Activated CD4-positive, alpha-beta memory T cell treated with anti-CD3 and anti-CD28 coated beads for 36 hours (primary cell): ENCODE results near the gene TCL1A. TPM values are rescaled to one million over a fixed set of nuclear protein-coding genes. Genes with fewer than 3 reads are reported as not detected.
"Not testable (repeated sequence)": the region's sequence is repeated elsewhere in the genome, so short reads cannot be mapped to it uniquely, and the experiment has no call there.

Source experiments
- CTCF ChIA-PET: fragments of 350-600 bp; sonication (Branson Sonifier 250); formaldehyde crosslinking; loops from one replicate; lab custom pipeline; 2021; ENCODE audit warnings: antibody characterized with exemption, inconsistent platforms; lab: Charles Lee
- POLR2A ChIA-PET: fragments of 350-600 bp; sonication (Branson Sonifier 250); formaldehyde crosslinking; loops from one replicate; lab custom pipeline; 2021; ENCODE audit warnings: antibody characterized with exemption; lab: Charles Lee
- DNase-seq: peaks from one replicate; pipeline ENCODE4 v3.0.0-alpha.2; 2020
- H3K27ac Mint-ChIP-seq: one replicate; pipeline ENCODE4 v1.8.0; 2021; ENCODE audit warnings: mixed read lengths
- H3K27me3 Mint-ChIP-seq: one replicate; pipeline ENCODE4 v1.8.0; 2021; ENCODE audit warnings: mixed read lengths
- H3K36me3 Mint-ChIP-seq: one replicate; pipeline ENCODE4 v1.8.0; 2021; ENCODE audit warnings: mixed read lengths
- H3K4me1 Mint-ChIP-seq: one replicate; pipeline ENCODE4 v1.8.0; 2021; ENCODE audit warnings: low read depth, mixed read lengths
- H3K4me3 Mint-ChIP-seq: one replicate; pipeline ENCODE4 v1.8.0; 2021; ENCODE audit warnings: mild to moderate bottlenecking, mixed read lengths
- H3K9me3 Mint-ChIP-seq: one replicate; pipeline ENCODE4 v1.8.0; 2021; ENCODE audit warnings: mixed read lengths
- intact Hi-C: fragments of 100-400 bp; cut with micrococcal nuclease; formaldehyde crosslinking; loops from one replicate; pipeline ENCODE4 v1.15.1; 2023
- total RNA-seq, 2 experiments: library from RNA; stranded (reverse); gene quantifications; one replicate each; pipeline ENCODE4 v1.2.3, GENCODE V29; 2021

TCL1A gene
- total RNA-seq, 2 experiments from 2014 or later, result not detected

DNA sequence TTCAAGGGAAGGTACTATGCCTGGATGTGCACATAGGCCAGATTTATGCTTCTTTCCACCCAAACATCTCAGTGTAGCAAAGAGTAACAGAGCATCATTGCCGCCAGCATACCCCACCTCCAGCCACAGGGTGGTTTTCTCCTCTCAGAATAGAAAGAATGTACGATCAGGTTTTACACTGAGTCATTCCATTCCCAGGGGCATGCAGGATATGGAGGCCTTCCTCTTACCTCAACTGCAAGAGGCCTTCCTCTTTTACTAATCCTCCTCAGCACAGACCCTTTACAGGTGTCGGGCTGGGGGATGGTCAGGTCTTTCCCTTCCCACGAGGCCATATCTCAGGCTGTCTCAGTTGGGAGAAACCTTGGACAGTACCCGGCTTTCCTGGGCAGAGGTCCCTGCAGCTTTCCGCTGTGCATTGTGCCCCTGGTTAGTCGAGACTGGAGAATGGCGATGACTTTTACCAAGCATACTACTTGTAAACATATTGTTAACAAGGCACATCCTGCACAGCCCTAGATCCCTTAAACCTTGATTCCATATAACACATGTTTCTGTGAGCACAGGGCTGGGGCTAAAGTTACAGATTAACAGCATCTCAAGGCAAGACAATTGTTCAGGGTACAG, 15.6 kb upstream of the TCL1A start:
- POLR2A ChIA-PET, intact Hi-C loops, DNase-seq, CTCF ChIA-PET, H3K27ac Mint-ChIP-seq, H3K4me1 Mint-ChIP-seq, H3K9me3 Mint-ChIP-seq, H3K36me3 Mint-ChIP-seq, H3K4me3 Mint-ChIP-seq: not testable (repeated sequence)
- peaks cover 41% of the 10 kb centered on the region for H3K27me3 Mint-ChIP-seq

DNA sequence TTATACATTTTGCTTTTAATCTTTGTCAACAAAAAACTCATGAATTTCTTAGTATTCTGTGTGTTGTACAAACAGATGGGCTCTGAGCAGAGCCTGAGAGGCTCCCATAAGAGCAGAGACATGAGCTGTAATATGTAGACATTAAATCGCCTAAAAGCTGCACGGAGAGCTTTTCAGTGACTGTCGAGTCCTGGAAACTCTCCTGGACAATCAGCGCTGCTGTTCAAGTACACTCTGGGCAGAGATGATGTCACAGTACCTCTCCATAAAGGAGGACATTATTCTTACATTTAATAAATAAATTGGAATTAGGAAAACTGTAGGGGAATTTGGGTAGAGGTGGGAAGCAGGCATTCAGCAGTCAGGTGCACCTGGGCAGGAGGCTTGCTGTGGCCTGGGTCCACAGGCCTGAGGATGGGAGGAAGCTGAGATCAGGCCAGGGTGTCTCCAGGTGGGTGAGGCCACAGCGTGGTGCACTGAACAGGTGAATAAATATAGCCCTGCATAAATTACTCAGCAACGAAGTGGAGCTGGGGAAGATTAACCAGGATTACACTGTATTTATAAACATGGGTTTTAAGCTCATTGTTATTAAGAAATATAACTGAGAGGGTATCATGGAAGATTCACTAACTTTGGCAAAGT, 13.3 kb upstream of the TCL1A start:
- POLR2A ChIA-PET, result no interaction called here
- Mint-ChIP-seq H3K4me1 (no peaks in the 10 kb centered on the region), H3K9me3 (peaks cover 7% of the 10 kb centered on the region), H3K27ac (no peak overlapping the region), H3K4me3 (no peak overlapping the region), H3K27me3 (peaks cover 38% of the 10 kb centered on the region), H3K36me3 (no peaks in the 10 kb centered on the region)
- DNase-seq, result no peak
- CTCF ChIA-PET, result no interaction called here
- intact Hi-C loops, result no loop called here

DNA sequence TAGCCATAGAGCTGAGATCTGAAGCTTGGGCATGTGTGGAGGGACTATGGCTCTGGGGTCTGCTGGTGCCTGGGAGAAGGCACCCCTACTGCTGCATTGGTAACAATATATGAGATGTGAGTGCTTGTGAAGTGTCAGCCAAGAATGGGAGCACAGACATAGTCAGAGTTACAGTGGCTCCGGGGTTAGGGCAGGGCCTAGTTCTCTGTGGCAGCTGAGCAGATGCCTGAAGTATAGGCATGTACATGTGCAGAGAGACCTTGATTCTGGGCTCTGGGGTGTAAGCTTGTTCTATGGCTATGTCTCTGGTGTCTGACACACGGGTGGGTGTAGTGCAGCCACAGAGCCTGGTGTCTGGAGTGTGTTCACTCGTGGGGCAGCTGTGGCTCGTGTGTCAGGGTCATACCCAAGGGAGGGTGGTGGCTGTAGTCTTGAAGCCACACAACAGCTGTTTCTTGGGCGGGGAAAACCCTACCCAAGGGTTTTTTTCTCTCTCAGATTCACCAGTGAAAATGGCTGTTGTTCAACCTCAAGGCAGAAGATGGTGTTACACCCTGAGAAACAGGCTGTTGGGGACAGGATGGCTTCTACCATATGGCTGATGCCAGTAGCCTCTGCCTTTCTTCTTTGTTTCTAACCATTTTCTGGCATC, 11.9 kb upstream of the TCL1A start:
- no peaks in the 10 kb centered on the region for H3K4me1 Mint-ChIP-seq
- CTCF ChIA-PET, result no interaction called here
- intact Hi-C loops, result no loop called here
- DNase-seq, result no peak
- H3K27ac Mint-ChIP-seq, result no peak overlapping the region
- POLR2A ChIA-PET, result no interaction called here
- H3K9me3 Mint-ChIP-seq, result peaks cover 10% of the 10 kb centered on the region
- H3K4me3 Mint-ChIP-seq, result no peak overlapping the region
- peaks cover 35% of the 10 kb centered on the region for H3K27me3 Mint-ChIP-seq
- H3K36me3 Mint-ChIP-seq, result no peaks in the 10 kb centered on the region

DNA sequence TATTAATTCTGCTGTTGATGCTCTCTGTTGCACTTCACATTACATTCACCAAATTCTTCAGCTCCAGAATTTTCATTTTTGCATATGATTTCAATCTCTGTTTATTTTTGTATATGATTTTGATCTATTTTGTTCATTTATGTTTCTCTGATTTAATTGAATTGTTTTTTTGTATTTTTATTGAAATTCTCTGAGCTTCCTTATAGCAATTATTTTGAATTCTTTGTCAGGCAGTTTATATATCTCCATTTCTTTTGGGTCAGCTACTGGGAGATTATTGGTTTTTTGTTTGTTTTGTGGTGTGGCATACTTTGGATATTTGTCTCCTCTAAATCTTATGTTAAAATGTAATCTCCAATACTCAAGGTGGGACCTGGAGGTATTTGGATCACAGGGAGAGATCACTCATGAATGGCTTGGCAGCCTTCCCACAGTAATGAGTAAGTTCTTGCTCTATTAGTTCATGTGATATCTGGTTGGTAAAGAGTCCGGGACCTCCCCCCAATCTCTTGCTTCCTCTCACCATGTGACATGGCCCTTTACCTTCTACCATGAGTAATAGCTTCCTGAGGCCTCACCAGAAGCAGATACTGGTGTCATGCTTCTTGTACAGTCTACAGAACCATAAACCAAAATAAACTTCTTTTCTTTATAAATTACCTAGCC, 8.7 kb upstream of the TCL1A start:
- ChIA-PET CTCF (no interaction called here), POLR2A (no interaction called here)
- Mint-ChIP-seq H3K4me3 (no peak overlapping the region), H3K27ac (no peak overlapping the region), H3K9me3 (peaks cover 10% of the 10 kb centered on the region), H3K36me3 (no peaks in the 10 kb centered on the region), H3K4me1 (no peaks in the 10 kb centered on the region), H3K27me3 (peaks cover 17% of the 10 kb centered on the region)
- intact Hi-C loops, result no loop called here
- no peak for DNase-seq

DNA sequence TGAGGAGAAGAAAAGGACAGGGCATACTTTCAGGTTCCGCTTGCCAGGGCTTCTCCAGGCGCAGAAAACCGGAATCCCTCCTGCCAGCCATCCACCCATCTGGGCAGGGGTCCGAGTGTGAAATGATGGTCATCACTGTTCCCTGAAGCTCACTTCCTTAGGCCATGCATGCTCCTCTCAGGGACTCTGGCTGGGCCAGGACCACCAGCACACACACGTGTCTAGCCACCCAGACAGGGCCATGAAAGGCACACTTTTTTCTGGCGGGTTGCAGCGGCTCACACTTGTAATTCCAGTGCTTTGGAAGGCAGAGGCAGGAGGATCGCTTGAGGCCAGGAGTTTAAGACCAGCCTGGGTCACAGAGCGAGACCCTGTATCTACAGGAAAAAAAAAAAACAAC, 1.5 kb downstream of the TCL1A start:
- H3K4me1 Mint-ChIP-seq, result no peaks in the 10 kb centered on the region
- no peaks in the 10 kb centered on the region for H3K36me3 Mint-ChIP-seq
- H3K9me3 Mint-ChIP-seq, result no peaks in the 10 kb centered on the region
- intact Hi-C loops, result no loop called here
- ChIA-PET CTCF (no interaction called here), POLR2A (no interaction called here)
- H3K27me3 Mint-ChIP-seq, result peaks cover 21% of the 10 kb centered on the region
- no peak for DNase-seq
- H3K27ac Mint-ChIP-seq, result no peak overlapping the region
- no peak overlapping the region for H3K4me3 Mint-ChIP-seq

DNA sequence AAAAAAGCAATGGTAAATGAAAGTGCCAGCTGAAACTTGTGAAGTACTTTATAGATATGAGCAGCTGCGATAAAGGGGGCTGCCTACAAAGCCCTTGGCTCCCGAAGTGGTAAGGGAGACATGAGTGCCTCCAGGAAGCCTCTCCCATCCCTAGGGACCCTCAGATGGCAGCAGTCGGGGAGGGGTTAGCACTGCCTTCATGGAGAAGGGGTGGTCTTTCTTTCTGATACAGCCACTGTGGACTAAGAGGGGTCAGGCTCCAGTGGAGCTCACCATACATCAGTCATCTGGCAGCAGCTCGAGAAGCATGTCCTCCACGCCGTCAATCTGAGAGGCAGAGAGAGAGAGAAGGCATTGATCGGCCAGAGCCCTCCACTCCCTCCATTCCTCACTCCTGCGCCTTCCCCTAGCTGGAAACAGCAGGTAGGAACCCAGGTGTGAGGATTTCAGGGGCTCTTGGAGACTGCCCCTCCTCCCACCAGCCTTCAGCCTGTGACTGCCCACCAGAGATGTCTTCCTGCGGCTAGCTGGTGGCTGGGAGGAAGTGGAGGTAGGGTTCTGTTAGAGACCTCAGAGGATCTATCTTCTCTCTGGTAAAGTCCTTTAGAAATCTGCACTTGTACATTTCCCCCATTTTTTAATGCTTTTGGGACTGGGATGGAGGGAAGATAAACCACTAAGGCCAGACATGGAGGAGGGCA, 2.3 kb downstream of the TCL1A start:
- no peak for DNase-seq
- Mint-ChIP-seq H3K4me1 (no peaks in the 10 kb centered on the region), H3K9me3 (no peaks in the 10 kb centered on the region), H3K27ac (no peak overlapping the region), H3K27me3 (peaks cover 23% of the 10 kb centered on the region), H3K4me3 (no peak overlapping the region), H3K36me3 (no peaks in the 10 kb centered on the region)
- intact Hi-C loops, result no loop called here
- POLR2A ChIA-PET, result no interaction called here
- CTCF ChIA-PET, result no interaction called here

DNA sequence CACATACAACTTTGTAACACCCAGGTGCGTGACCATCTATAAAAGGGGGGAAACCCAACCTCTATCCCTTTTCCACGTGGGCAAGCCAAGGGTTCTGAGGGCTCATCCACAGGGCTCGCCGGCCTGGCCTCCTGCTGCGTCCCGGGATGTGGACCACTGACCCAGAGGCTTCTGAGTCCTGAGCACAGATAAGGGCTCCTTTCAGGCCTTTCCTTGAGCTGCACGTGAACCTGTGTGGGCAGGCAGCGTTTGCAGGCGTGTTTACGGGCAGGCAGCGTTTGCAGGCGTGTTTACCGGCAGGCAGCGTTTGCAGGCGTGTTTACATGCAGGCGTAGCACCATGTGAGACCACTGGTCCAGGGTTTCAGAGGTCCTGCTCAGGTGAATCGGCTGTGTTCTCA, 3.8 kb downstream of the TCL1A start:
- no peak for DNase-seq
- intact Hi-C loops, result no loop called here
- CTCF ChIA-PET, result no interaction called here
- POLR2A ChIA-PET, result no interaction called here
- Mint-ChIP-seq H3K27ac (no peak overlapping the region), H3K4me3 (no peak overlapping the region), H3K36me3 (no peaks in the 10 kb centered on the region), H3K27me3 (peaks cover 25% of the 10 kb centered on the region), H3K9me3 (no peaks in the 10 kb centered on the region), H3K4me1 (no peaks in the 10 kb centered on the region)

DNA sequence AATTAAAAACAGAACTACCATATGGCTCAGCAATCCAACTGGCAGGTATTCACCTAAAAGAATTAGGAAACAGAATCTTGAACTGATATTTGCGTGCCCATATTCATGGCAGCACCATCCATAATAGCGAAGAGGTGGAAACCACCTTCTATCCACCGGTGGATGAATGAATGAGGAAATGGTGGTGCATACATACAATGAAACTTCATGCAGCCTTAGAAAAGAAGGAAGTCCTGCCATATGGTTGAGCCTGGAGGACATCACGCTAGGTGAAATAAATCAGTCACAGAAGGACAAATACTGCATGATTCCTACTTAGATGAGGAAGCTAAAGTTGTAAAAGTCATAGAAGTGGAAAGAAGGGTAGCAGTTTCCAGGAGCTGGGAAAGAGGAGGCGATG, 6.6 kb downstream of the TCL1A start:
- intact Hi-C loops, result no loop called here
- ChIA-PET POLR2A (no interaction called here), CTCF (no interaction called here)
- Mint-ChIP-seq H3K27ac (no peak overlapping the region), H3K36me3 (no peaks in the 10 kb centered on the region), H3K4me3 (no peak overlapping the region), H3K9me3 (no peaks in the 10 kb centered on the region), H3K27me3 (peaks cover 29% of the 10 kb centered on the region), H3K4me1 (no peaks in the 10 kb centered on the region)
- no peak for DNase-seq

DNA sequence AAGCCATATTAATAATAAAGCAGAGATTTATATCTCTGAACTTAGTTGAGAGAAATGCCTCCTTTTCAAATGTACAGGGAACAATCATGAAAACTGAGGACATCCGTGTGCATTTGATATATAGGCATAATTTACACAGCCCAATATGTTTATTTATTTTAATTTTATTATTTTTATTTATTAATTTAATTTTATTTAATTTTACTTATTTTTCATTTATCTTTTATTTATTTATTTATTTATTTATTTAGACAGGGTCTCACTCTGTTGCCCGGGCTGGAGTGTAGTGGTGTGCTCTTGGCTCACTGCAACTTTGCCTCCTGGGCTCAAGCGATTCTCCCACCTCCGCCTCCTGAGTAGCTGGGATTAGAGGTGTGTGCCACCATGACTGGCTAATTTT, 8.4 kb downstream of the TCL1A start:
- no peak for DNase-seq
- ChIA-PET POLR2A (no interaction called here), CTCF (no interaction called here)
- Mint-ChIP-seq H3K4me1 (no peaks in the 10 kb centered on the region), H3K4me3 (no peak overlapping the region), H3K27me3 (peaks cover 36% of the 10 kb centered on the region), H3K9me3 (no peaks in the 10 kb centered on the region), H3K36me3 (no peaks in the 10 kb centered on the region), H3K27ac (no peak overlapping the region)
- intact Hi-C loops, result no loop called here

DNA sequence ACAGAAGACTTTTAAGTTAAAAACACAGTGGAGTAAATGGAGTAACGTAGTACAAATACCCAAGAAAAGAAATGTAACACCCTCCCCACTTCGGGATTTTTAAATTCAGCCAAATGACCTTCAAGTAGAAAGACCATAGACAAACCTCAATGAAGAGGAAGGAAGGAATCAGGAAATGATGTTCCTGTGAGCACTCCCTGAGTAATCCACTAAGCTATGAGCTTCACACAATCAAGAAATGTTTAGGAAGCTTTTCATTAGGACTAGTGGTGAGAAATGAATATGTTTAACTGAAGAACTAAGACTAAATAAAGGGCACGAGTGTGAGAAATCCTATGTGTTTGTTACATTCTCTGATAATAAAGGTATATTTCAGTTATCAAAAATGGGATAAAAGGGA, 10.1 kb downstream of the TCL1A start:
- no peak for DNase-seq
- Mint-ChIP-seq H3K27ac (no peak overlapping the region), H3K4me3 (no peak overlapping the region), H3K4me1 (no peaks in the 10 kb centered on the region), H3K9me3 (no peaks in the 10 kb centered on the region), H3K36me3 (no peaks in the 10 kb centered on the region), H3K27me3 (peaks cover 30% of the 10 kb centered on the region)
- intact Hi-C loops, result no loop called here
- CTCF ChIA-PET, result no interaction called here
- POLR2A ChIA-PET, result no interaction called here

DNA sequence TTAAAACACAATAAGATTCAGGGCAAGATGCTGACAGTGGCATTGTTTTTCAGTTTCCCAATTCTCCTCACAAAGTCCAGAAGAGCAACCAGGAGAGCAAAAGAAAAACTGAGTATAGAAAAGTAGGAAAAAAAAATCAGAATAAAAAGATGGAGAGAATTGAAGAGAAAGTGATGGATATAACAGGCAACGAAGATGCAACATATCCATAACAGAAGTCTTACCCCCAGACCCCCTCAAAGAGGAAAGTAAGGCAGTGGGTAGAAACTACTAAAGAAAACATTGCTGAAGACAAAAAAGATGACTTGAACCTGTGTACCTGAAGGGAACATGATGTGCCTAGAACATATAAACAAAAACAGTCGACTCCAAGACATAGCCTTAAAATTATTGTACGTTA, 10.6 kb downstream of the TCL1A start:
- Mint-ChIP-seq H3K9me3 (no peaks in the 10 kb centered on the region), H3K4me3 (no peak overlapping the region), H3K27ac (no peak overlapping the region), H3K36me3 (no peaks in the 10 kb centered on the region), H3K27me3 (peaks cover 28% of the 10 kb centered on the region), H3K4me1 (no peaks in the 10 kb centered on the region)
- DNase-seq, result no peak
- intact Hi-C loops, result no loop called here
- ChIA-PET POLR2A (no interaction called here), CTCF (interaction anchor here (1.1 kb wide), 1 partner anchor 143 kb away, joined by 3 read pairs; no protein-coding TSS in a partner anchor)

DNA sequence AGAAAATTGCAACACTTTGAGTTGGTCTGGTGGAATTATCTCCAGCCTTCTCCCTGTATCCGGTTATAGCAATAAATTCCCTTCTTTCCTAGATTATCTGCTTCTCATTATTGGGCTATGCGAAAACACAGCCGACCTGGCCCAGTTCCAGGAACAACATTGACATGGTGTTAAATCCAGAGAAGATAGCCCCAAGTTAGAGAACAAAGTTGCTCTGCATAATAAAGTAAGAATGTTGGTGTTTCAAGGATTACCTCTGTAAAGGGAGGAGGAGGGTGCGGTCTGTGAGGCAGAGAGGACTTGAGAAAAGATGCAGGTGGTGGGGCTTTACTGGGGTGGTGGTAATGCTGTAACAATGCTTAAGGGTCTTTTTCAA, 12.1 kb downstream of the TCL1A start:
- Mint-ChIP-seq H3K36me3 (no peaks in the 10 kb centered on the region), H3K4me1 (no peaks in the 10 kb centered on the region), H3K9me3 (no peaks in the 10 kb centered on the region), H3K27ac (no peak overlapping the region), H3K4me3 (no peak overlapping the region), H3K27me3 (peaks cover 30% of the 10 kb centered on the region)
- ChIA-PET POLR2A (no interaction called here), CTCF (no interaction called here)
- DNase-seq, result no peak
- intact Hi-C loops, result no loop called here
